ENCODE results near the gene ARTN. TPM values are rescaled to one million over a fixed set of nuclear protein-coding genes. Genes with fewer than 3 reads are reported as not detected.

Gene ARTN
- total and polyA plus RNA-seq, 4 donors = 0.23 to 2.7 (median 1.2) TPM

- ATAC-seq (ENCODE audit: insufficient read depth, low FRiP score) (no peak), DNase-seq (no peak)
- Histone ChIP-seq H3K9me3 (ENCODE audit: control insufficient read depth in 4 of 4, insufficient read depth in 3 of 4, low read length in 3 of 4) (no peaks in the 10 kb centered on the region), H3K27me3 (ENCODE audit: control insufficient read depth in 3 of 3, insufficient read depth in 3 of 3, low read length in 2 of 3) (no peaks in the 10 kb centered on the region), H3K9ac (ENCODE audit: insufficient read depth in 1 of 2, low read length in 2 of 2) (no peak overlapping the region), H3K4me1 (ENCODE audit: control insufficient read depth in 5 of 5, insufficient read depth in 5 of 5, low read length in 5 of 5) (peaks cover 0 to 4% (median 0%) of the 10 kb centered on the region in 5 donors), H3K4me3 (no peak overlapping the region), H3K27ac (ENCODE audit: low read depth in 1 of 2, low read length in 1 of 2) (no peak overlapping the region), H3K36me3 (ENCODE audit: control insufficient read depth in 4 of 4, insufficient read depth in 4 of 4, low read length in 4 of 4) (peaks cover 0 to 5% (median under 1%) of the 10 kb centered on the region in 4 donors)
- TF ChIP-seq CTCF (IDR thresholded peaks at IDR 0.05; ENCODE audit: control extremely low read depth, extremely low read depth) = no peak
- WGBS, 2 donors = 92 to 93% methylated on average over 5 of the region's 5 CpGs
Measured at GRCh38 chr1:43890815-43891214, 42.8 kb upstream of the ARTN start.

- DNase-seq (peak in 2 of 3 donors; percentile 10 to 56), ATAC-seq (ENCODE audit: insufficient read depth, low FRiP score) (no peak)
- H3K36me3 ChIP-seq (ENCODE audit: control insufficient read depth in 4 of 4, insufficient read depth in 4 of 4, low read length in 4 of 4) = peaks cover 0 to 4% (median 3%) of the 10 kb centered on the region in 4 donors
- no peak for TF ChIP-seq CTCF (IDR thresholded peaks at IDR 0.05; ENCODE audit: control extremely low read depth, extremely low read depth)
- no peak overlapping the region for H3K4me3 ChIP-seq
- H3K9me3 ChIP-seq (ENCODE audit: control insufficient read depth in 4 of 4, insufficient read depth in 3 of 4, low read length in 3 of 4) = no peaks in the 10 kb centered on the region
- peaks cover 0 to 6% (median 0%) of the 10 kb centered on the region in 5 donors for H3K4me1 ChIP-seq (ENCODE audit: control insufficient read depth in 5 of 5, insufficient read depth in 5 of 5, low read length in 5 of 5)
- WGBS, 2 donors = 83 to 92% methylated on average over 1 of the region's 1 CpG
- no peaks in the 10 kb centered on the region for H3K27me3 ChIP-seq (ENCODE audit: control insufficient read depth in 3 of 3, insufficient read depth in 3 of 3, low read length in 2 of 3)
- no peak overlapping the region for H3K27ac ChIP-seq (ENCODE audit: low read depth in 1 of 2, low read length in 1 of 2)
- no peak overlapping the region for H3K9ac ChIP-seq (ENCODE audit: insufficient read depth in 1 of 2, low read length in 2 of 2)
Measured at GRCh38 chr1:43893006-43893405, 40.6 kb upstream of the ARTN start.

- no peak for ATAC-seq (ENCODE audit: insufficient read depth, low FRiP score)
Measured at GRCh38 chr1:43898981-43899380, 34.6 kb upstream of the ARTN start.

More at GRCh38 chr1:43898981-43899380, 34.6 kb upstream of the ARTN start:
- WGBS, 2 donors = 97 to 99% methylated on average over 12 of the region's 12 CpGs
- Histone ChIP-seq H3K9me3 (ENCODE audit: control insufficient read depth in 4 of 4, insufficient read depth in 3 of 4, low read length in 3 of 4) (no peaks in the 10 kb centered on the region), H3K27me3 (ENCODE audit: control insufficient read depth in 3 of 3, insufficient read depth in 3 of 3, low read length in 2 of 3) (no peaks in the 10 kb centered on the region), H3K9ac (ENCODE audit: insufficient read depth in 1 of 2, low read length in 2 of 2) (no peak overlapping the region), H3K4me3 (no peak overlapping the region), H3K4me1 (ENCODE audit: control insufficient read depth in 5 of 5, insufficient read depth in 5 of 5, low read length in 5 of 5) (peaks cover 0 to 13% (median 0%) of the 10 kb centered on the region in 5 donors), H3K27ac (ENCODE audit: low read depth in 1 of 2, low read length in 1 of 2) (no peak overlapping the region), H3K36me3 (ENCODE audit: control insufficient read depth in 4 of 4, insufficient read depth in 4 of 4, low read length in 4 of 4) (peaks cover 0 to 14% (median 7%) of the 10 kb centered on the region in 4 donors)
- no peak for TF ChIP-seq CTCF (IDR thresholded peaks at IDR 0.05; ENCODE audit: control extremely low read depth, extremely low read depth)
- no peak for DNase-seq

Data from lung (tissue), 12 donors.